Kidney (tissue), 22 donors: ENCODE measurements around the gene GSTM1. TPM values are rescaled to one million over a fixed set of nuclear protein-coding genes. Genes with fewer than 3 reads are reported as not detected.

ENCODE experiments used
- DNase-seq, 5 donors: peaks; one replicate each; pipeline ENCODE4 v3.0.0-alpha.2; 2013 to 2020
- FAIRE-seq: peaks from 2 replicates; lab custom pipeline; 2012; peaks lifted over from hg19 to GRCh38; lab: Jason Lieb, UNC
- H3K27ac ChIP-seq, 2 donors: one replicate each; pipeline ENCODE4 v1.7.0; 2013; ENCODE audit warnings: low read depth in 2 of 2, low read length in 2 of 2, inconsistent platforms in 1 of 2
- H3K27me3 ChIP-seq: one replicate; pipeline ENCODE4 v1.7.1; 2013; ENCODE audit warnings: low read length, inconsistent platforms; ENCODE audit not compliant: control insufficient read depth, insufficient read depth
- H3K36me3 ChIP-seq, 3 donors: one replicate each; pipeline versions ENCODE4 v1.7.0 to v1.7.1; 2013; ENCODE audit warnings: low read length in 3 of 3, control low read depth in 1 of 3, inconsistent platforms in 1 of 3; ENCODE audit not compliant: insufficient read depth in 3 of 3, control insufficient read depth in 2 of 3
- H3K4me1 ChIP-seq, 3 donors: one replicate each; pipeline versions ENCODE4 v1.7.0 to v1.7.1; 2013; ENCODE audit warnings: low read length in 3 of 3, inconsistent platforms in 1 of 3, low read depth in 1 of 3; ENCODE audit not compliant: control insufficient read depth in 2 of 3, insufficient read depth in 2 of 3
- H3K4me3 ChIP-seq, 3 donors: one replicate each; pipeline versions ENCODE4 v1.7.0 to v1.8.1; 2013; ENCODE audit warnings: low read length in 3 of 3, control low read depth in 1 of 3, inconsistent platforms in 1 of 3
- H3K9ac ChIP-seq, 3 donors: one replicate each; pipeline versions ENCODE4 v1.7.0 to v1.7.1; 2013; ENCODE audit warnings: low read length in 3 of 3, control low read depth in 1 of 3, inconsistent platforms in 1 of 3
- H3K9me3 ChIP-seq, 3 donors: one replicate each; pipeline versions ENCODE4 v1.7.0 to v1.7.1; 2013; ENCODE audit warnings: low read length in 3 of 3, control low read depth in 1 of 3, inconsistent platforms in 1 of 3; ENCODE audit not compliant: control insufficient read depth in 2 of 3, insufficient read depth in 1 of 3
- intact Hi-C: fragments of 100-400 bp; cut with DNase I; formaldehyde crosslinking; loops from one replicate; pipeline ENCODE4 v1.11.1; 2022
- long read RNA-seq, 10 donors: library from polyadenylated mRNA in 1 of 10; unstranded in 1 of 10; transcript quantifications; one replicate each; pipeline ENCODE4 v2.0.0 and lab custom pipeline, GENCODE V29; 2021 to 2026
- polyA plus RNA-seq: library from polyadenylated mRNA; stranded (reverse); fragments of 350-450 nt; fragmentation: Illumina TruSeq; extraction: RNeasy Lipid Tissue Mini Kit (QIAGEN cat#74804); gene quantifications from one replicate; pipeline ENCODE4 v1.2.3, GENCODE V29; 2014; ENCODE audit warnings: low read depth, low replicate concordance; ENCODE audit not compliant: insufficient read depth
- total RNA-seq: library from RNA; stranded (reverse); fragmentation: NEBNext Ultra II Directional; extraction: Animal tissue kit (Norgen Biotek cat#: 25700); gene quantifications from one replicate; pipeline ENCODE4 v1.2.1, GENCODE V29; 2021
- TF ChIP-seq, protein P1 (sequence below): IDR thresholded peaks from 3 replicates; pipeline ENCODE4 v1.5.1; 2012; ENCODE audit warnings: mild to moderate bottlenecking, moderate library complexity, borderline replicate concordance; ENCODE audit not compliant: insufficient read depth; ENCODE audit errors: extremely low read depth
- donor health status: control.
- donor health status: control.
- donor health status: control.
- donor health status: control.
- donor health status: control.
- donor health status: DM: yes; HTN: yes; CAD: no.
- donor health status: Normal renal cell carcinoma (clear cell type).

GSTM1 gene
- total RNA-seq (not detected), polyA plus RNA-seq (61.2 TPM)
- long read RNA-seq, donor 1: 0 reads
- long read RNA-seq, donor 2, transcript GSTM1-201 (8 exons, 1,161 nt): major isoform, 45 of 51 reads
- long read RNA-seq, donor 2, partial matches to known transcripts: 0 of 51 reads
- long read RNA-seq, donor 2, other reads (novel, unspliced or antisense): 6 of 51 reads
- long read RNA-seq, donor 3: 0 reads
- long read RNA-seq, donor 4, transcript GSTM1-201 (8 exons, 1,161 nt): major isoform, 7 of 7 reads
- long read RNA-seq, donor 4, partial matches to known transcripts: 0 of 7 reads
- long read RNA-seq, donor 4, other reads (novel, unspliced or antisense): 0 of 7 reads
- long read RNA-seq, donor 5: 0 reads
- long read RNA-seq, donor 6, transcript GSTM1-201 (8 exons, 1,161 nt): major isoform, 31 of 67 reads
- long read RNA-seq, donor 6, partial matches to known transcripts: 35 of 67 reads
- long read RNA-seq, donor 6, other reads (novel, unspliced or antisense): 0 of 67 reads
- long read RNA-seq, donor 7, partial matches to known transcripts: 0 of 2 reads
- long read RNA-seq, donor 7, other reads (novel, unspliced or antisense): 2 of 2 reads
- long read RNA-seq, donor 8, transcript GSTM1-201 (8 exons, 1,161 nt): major isoform, 22 of 47 reads
- long read RNA-seq, donor 8, partial matches to known transcripts: 20 of 47 reads
- long read RNA-seq, donor 8, other reads (novel, unspliced or antisense): 0 of 47 reads
- long read RNA-seq, donor 9, transcript GSTM1-201 (8 exons, 1,161 nt): major isoform, 5 of 17 reads
- long read RNA-seq, donor 9, partial matches to known transcripts: 9 of 17 reads
- long read RNA-seq, donor 9, other reads (novel, unspliced or antisense): 0 of 17 reads
- long read RNA-seq, donor 10, transcript GSTM1-201 (8 exons, 1,161 nt): major isoform, 11 of 12 reads
- long read RNA-seq, donor 10, partial matches to known transcripts: 0 of 12 reads
- long read RNA-seq, donor 10, other reads (novel, unspliced or antisense): 0 of 12 reads

DNA sequence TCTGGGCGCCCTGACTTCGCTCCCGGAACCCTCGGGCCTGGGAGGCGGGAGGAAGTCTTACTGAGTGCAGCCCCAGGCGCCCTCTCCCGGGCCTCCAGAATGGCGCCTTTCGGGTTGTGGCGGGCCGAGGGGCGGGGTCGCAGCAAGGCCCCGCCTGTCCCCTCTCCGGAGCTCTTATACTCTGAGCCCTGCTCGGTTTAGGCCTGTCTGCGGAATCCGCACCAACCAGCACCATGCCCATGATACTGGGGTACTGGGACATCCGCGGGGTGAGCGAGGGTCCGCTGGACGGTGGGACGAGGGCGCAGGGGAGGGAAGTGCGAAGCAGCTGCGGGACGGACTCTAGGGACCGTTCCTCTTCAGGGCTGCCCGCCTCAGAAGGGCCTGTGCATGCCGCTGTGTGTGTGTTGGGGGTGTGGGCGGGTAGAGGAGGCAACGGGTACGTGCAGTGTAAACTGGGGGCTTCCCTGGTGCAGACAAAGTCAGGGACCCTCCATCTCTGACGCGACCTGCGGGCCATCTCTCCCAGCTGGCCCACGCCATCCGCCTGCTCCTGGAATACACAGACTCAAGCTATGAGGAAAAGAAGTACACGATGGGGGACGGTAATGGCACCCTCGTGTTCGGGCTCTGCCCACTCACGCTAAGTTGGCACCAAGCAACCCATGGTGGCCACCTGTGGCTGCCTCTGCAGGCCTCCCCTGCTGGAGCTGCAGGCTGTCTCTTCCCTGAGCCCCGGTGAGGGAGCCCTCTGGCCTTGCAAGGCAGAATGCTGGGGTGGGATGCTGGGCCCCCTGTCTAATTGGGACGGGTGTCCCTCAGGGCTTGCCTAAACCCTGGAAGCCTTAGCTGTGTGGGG lies at the start of gene GSTM1:
TSS of gene GSTM1 (plus strand) at position 177 of the 859 bp plus-strand sequence. CDS start at position 234, 57 bp downstream.
- TF ChIP-seq, protein P1, sequence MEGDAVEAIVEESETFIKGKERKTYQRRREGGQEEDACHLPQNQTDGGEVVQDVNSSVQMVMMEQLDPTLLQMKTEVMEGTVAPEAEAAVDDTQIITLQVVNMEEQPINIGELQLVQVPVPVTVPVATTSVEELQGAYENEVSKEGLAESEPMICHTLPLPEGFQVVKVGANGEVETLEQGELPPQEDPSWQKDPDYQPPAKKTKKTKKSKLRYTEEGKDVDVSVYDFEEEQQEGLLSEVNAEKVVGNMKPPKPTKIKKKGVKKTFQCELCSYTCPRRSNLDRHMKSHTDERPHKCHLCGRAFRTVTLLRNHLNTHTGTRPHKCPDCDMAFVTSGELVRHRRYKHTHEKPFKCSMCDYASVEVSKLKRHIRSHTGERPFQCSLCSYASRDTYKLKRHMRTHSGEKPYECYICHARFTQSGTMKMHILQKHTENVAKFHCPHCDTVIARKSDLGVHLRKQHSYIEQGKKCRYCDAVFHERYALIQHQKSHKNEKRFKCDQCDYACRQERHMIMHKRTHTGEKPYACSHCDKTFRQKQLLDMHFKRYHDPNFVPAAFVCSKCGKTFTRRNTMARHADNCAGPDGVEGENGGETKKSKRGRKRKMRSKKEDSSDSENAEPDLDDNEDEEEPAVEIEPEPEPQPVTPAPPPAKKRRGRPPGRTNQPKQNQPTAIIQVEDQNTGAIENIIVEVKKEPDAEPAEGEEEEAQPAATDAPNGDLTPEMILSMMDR: peak; percentile 32
- intact Hi-C loops: no loop called here
- no peaks in the 10 kb centered on the region for H3K36me3 ChIP-seq
- DNase-seq: peak in 3 of 5 donors; percentile 91 to 95 (median 93)
- peak within 1 kb of the TSS in 1 of 3 donors; percentile 67 for H3K4me3 ChIP-seq
- no peak for FAIRE-seq
- no peaks in the 10 kb centered on the region for H3K27me3 ChIP-seq
- no peaks in the 10 kb centered on the region for H3K4me1 ChIP-seq
- H3K9me3 ChIP-seq: no peaks in the 10 kb centered on the region
- H3K27ac ChIP-seq: no peak within 1 kb of the TSS
- H3K9ac ChIP-seq: peak within 1 kb of the TSS in 1 of 3 donors; percentile 73

DNA sequence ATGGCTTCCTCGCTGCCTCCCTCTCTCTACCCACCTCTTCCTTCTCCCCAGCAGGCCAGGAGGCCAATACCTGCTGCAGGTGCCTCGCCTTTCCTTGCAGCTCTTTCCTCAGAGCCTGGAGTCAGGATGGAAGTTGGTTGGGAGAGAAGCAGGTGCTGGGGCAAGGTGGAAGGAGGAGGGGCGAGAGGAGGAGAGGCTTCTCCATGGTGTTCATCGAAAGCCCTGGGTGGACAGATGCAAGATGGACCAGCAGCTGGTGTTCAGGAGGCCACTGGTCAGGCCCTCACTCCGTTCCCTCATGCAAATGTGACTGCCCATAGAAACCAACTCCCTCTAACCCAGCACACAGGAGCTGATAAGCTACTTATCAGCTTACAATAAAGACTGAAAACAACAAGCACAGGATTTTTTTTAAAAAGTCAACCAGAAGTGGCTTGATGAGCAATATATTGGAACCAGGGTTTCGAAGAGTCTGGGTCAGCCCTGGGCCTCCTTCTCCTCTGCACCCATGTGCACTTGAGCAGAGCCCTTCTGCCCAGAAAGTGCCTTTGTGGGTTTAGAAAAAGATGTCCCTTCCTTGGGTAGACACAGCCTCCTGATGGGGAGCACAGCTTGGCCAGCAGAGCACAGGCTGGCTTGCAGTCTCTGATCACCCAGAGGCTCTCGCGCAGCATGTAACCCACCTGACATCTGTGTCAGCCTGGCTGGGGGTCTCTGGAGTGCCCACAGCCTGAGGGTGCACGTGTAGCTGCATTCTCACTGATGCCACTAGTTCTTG lies 48.4 kb upstream of the GSTM1 start:
- Histone ChIP-seq H3K27ac (no peak overlapping the region), H3K9me3 (no peaks in the 10 kb centered on the region), H3K4me3 (no peak overlapping the region), H3K36me3 (no peaks in the 10 kb centered on the region), H3K9ac (no peak overlapping the region), H3K4me1 (peaks cover 0 to 9% (median 7%) of the 10 kb centered on the region in 3 donors), H3K27me3 (no peaks in the 10 kb centered on the region)
- DNase-seq: peak in 1 of 5 donors; percentile 35
- intact Hi-C loops: no loop called here
- TF ChIP-seq, protein P1: no peak
- FAIRE-seq: no peak

DNA sequence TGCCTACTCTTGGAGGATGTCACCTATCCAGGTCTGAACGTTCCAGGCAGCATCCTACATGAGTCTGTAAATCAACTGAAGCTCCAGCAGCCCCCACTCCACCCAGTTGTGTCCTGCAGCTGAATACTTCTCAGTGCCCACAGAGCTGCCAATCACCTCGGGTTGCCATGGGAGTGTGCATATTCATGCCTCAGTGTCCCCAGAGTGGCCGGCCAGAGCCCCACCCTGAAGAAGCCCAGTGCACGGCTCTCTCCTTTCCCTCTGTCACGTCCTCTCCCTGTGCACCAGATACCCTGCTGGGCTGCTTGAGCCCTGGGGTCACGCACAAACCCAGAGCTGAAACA lies 47.8 kb upstream of the GSTM1 start:
- no peak for FAIRE-seq
- Histone ChIP-seq H3K9ac (no peak overlapping the region), H3K4me3 (no peak overlapping the region), H3K27me3 (no peaks in the 10 kb centered on the region), H3K27ac (no peak overlapping the region), H3K9me3 (no peaks in the 10 kb centered on the region), H3K4me1 (peaks cover 0 to 9% (median 4%) of the 10 kb centered on the region in 3 donors), H3K36me3 (no peaks in the 10 kb centered on the region)
- TF ChIP-seq, protein P1: no peak
- intact Hi-C loops: loop anchor here (5.0 kb wide), 1 partner anchor 132 kb away; no protein-coding TSS in a partner anchor
- peak in 1 of 5 donors; percentile 28 for DNase-seq
